ENCODE measurements around the gene DAB2IP.

DNA sequence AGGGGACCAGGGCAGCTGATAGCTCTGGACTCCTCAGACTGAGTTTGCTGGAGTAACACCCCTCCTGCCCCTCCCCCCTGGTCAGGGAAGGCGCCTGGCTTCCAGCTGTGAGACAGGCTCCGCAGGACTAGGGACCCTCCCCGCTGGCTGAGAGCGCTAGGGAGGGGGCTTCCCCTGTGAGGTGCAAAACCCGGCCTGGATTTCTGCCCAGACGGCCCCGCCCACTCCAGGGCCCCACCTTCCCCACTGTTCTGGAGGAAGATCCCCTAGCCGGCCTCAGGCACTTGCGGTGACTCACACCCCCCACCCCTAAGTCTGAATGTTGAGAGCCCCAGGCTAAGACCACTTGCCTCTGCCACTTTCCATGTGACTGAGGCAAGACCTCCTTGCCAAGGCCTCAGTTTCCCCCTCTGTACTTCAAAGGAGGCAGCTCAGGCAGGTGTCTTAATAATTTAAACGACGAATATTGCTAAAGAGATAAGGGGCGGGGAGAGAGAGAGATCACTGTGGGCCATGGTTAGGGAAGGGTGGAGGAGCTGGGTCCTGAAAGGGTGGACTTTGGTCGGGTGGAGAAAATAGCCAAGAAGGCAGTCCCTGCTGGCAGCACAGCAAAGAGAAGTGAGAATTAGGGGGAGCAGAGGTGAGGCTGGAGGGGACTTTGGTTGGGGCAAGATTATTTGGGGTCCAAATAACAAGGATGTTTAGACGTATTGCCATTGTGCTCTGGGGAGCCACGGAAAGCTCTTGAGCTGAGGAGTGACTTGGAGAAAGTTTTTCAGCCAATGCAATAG, 1.0 kb upstream of the DAB2IP start:
- TF ChIP-seq, protein P1, sequence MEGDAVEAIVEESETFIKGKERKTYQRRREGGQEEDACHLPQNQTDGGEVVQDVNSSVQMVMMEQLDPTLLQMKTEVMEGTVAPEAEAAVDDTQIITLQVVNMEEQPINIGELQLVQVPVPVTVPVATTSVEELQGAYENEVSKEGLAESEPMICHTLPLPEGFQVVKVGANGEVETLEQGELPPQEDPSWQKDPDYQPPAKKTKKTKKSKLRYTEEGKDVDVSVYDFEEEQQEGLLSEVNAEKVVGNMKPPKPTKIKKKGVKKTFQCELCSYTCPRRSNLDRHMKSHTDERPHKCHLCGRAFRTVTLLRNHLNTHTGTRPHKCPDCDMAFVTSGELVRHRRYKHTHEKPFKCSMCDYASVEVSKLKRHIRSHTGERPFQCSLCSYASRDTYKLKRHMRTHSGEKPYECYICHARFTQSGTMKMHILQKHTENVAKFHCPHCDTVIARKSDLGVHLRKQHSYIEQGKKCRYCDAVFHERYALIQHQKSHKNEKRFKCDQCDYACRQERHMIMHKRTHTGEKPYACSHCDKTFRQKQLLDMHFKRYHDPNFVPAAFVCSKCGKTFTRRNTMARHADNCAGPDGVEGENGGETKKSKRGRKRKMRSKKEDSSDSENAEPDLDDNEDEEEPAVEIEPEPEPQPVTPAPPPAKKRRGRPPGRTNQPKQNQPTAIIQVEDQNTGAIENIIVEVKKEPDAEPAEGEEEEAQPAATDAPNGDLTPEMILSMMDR (conservative IDR thresholded peaks at IDR 0.05 in 1 of 2, IDR thresholded peaks at IDR 0.05 in 1 of 2; ENCODE audit: low read depth in 1 of 2, low read length in 2 of 2), result no peak
- no peak for TF ChIP-seq EZH2 (IDR thresholded peaks at IDR 0.05; ENCODE audit: low read length, missing control alignments)
